ENCODE measurements around the gene KCNK7. TPM values are rescaled to one million over a fixed set of nuclear protein-coding genes. Genes with fewer than 3 reads are reported as not detected.
A peak's percentile ranks its signal among the peaks of the same experiment; 100 is the strongest.

The KCNK7 gene
- total RNA-seq, 1 donor from 2014 or later = 12.0 TPM

DNA sequence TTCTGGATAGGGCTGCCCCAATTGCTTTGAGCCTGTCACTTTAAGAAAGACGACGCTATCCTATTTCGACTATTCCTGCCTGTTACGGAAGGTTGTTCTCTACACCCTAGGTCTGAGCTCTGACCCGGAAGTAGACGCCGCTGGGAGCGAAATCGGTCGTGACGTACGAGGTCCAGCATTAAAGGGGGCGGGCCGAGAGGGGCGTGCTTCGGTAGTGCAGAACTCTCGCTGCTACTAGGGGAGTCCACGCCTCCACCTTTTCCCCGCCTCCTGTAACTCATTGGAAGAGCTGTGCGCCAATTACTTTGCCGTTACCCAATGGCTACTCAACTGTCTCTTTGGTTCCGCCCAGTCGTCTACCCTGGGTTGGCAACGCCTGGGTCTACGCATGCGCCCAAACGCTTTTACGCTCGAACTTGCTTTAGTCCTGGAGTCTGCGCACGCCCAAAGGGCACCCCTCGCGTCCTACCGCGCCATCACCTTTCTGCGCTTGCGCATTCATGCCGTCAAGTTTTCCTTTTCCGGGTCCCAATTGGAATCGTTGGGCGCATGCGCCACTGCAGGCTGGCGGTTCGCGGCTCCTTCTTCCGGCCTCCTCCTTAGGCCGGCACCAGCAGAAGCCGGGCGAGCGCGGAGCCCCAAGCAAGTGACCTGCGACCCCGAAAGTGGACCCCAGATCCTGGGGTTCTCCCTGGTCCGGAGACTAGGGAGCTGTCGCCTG, 19.8 kb upstream of the KCNK7 start, which contains the start of gene PCNX3:
PCNX3 (plus strand) TSS at position 548 of the 721 bp plus-strand sequence. CDS start 536 bp downstream, outside the sequence.
- Histone ChIP-seq H3K36me3 (peaks cover 0 to 29% of the 10 kb centered on the region in 2 donors), H3K4me1 (peaks cover 47% of the 10 kb centered on the region), H3K4me3 (peak within 1 kb of the TSS; percentile 95), H3K9me3 (no peaks in the 10 kb centered on the region), H3K27me3 (no peaks in the 10 kb centered on the region), H3K27ac (peak within 1 kb of the TSS; percentile 90)
- DNase-seq (ENCODE audit: extremely low spot score in 2 of 2) = peak; percentile 100
- intact Hi-C loops (cut with DNase I) = no loop called here
- TF ChIP-seq POLR2AphosphoS5 (IDR thresholded peaks at IDR 0.05; ENCODE audit: insufficient read depth in 1 of 2, low read depth in 1 of 2) = peak; percentile 86 to 99
- peak in 1 of 2 donors; percentile 40 for TF ChIP-seq POLR2A (IDR thresholded peaks at IDR 0.05)
- TF ChIP-seq, protein P1, sequence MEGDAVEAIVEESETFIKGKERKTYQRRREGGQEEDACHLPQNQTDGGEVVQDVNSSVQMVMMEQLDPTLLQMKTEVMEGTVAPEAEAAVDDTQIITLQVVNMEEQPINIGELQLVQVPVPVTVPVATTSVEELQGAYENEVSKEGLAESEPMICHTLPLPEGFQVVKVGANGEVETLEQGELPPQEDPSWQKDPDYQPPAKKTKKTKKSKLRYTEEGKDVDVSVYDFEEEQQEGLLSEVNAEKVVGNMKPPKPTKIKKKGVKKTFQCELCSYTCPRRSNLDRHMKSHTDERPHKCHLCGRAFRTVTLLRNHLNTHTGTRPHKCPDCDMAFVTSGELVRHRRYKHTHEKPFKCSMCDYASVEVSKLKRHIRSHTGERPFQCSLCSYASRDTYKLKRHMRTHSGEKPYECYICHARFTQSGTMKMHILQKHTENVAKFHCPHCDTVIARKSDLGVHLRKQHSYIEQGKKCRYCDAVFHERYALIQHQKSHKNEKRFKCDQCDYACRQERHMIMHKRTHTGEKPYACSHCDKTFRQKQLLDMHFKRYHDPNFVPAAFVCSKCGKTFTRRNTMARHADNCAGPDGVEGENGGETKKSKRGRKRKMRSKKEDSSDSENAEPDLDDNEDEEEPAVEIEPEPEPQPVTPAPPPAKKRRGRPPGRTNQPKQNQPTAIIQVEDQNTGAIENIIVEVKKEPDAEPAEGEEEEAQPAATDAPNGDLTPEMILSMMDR (IDR thresholded peaks at IDR 0.05) = no peak

DNA sequence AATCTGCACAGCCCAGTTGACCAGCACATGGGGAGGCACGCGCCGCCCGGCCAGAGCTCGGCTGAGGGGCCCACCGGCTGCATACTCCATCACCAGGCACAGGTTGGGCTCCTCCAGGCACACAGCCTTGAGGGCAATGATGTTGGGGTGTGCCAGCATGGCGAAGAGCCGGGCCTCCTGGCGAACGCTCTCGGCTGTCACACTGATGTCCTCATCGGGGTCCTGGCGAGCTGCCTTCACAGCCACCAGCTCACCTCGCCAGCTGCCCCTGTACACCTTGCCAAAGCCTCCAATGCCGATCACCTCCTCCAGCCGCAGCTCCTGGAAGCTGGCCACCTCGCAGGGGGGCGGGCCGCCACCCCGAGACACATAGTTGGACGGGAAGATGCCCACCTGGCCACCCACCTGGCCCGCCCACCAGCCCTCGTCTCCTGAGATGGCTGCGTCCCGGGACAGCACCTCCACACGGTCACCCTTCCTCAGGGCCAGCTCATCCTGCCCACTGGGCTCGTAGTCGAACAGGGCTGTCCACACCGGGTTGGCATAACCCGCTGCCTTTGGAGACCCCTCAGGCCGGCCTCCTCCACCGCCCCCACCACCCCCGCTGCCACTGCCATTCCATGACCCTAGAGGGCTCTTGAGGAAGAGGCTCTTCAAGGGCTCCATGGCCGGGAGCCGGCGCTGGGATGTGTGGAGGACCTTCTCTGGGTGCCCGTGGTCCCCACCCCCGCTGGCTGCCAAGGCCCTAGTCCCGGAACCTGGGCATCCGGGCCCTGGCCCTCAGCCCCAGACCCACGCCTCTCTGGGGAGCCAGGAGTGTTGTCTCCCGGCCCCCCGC, 17.7 kb upstream of the KCNK7 start:
- intact Hi-C loops (cut with DNase I) = loop anchor here (5.0 kb wide), 1 partner anchor 41 kb away; the partner anchor contains the start of genes FAM89B and ZNRD2
- Histone ChIP-seq H3K9me3 (no peaks in the 10 kb centered on the region), H3K27me3 (no peaks in the 10 kb centered on the region), H3K4me1 (peaks cover 63% of the 10 kb centered on the region), H3K36me3 (peaks cover 0 to 16% of the 10 kb centered on the region in 2 donors), H3K27ac (peak overlapping the region; percentile 90), H3K4me3 (peak overlapping the region; percentile 72 to 95)
- no peak for DNase-seq (ENCODE audit: extremely low spot score in 2 of 2)
- TF ChIP-seq, protein P1 (IDR thresholded peaks at IDR 0.05) = no peak
- TF ChIP-seq POLR2A (IDR thresholded peaks at IDR 0.05) (no peak), POLR2AphosphoS5 (IDR thresholded peaks at IDR 0.05; ENCODE audit: insufficient read depth in 1 of 2, low read depth in 1 of 2) (no peak)

DNA sequence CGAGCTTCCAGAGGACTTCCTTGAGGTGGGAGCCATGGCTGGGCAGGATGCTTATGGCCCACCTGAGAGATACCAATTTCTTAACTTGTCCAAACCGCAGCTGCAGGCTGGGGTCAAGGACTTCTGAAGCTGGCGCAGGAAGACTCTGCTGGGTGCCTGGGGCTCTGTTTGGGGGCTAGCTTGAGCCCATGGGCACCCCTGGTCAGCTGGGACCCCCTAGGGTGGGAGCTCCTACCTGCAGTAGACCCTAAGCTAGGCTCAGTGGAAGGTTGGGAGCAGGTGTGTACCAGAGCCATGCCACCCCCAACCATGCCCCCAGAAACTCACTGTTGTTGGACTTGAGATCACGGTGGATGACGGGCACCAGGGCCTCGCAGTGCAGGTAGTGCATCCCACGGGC, 17.1 kb upstream of the KCNK7 start:
- Histone ChIP-seq H3K4me3 (peak overlapping the region; percentile 72 to 95), H3K27me3 (no peaks in the 10 kb centered on the region), H3K27ac (peak overlapping the region; percentile 90), H3K4me1 (peaks cover 66% of the 10 kb centered on the region), H3K9me3 (no peaks in the 10 kb centered on the region), H3K36me3 (peaks cover 0 to 10% of the 10 kb centered on the region in 2 donors)
- TF ChIP-seq, protein P1 (IDR thresholded peaks at IDR 0.05) = no peak
- TF ChIP-seq POLR2AphosphoS5 (IDR thresholded peaks at IDR 0.05; ENCODE audit: insufficient read depth in 1 of 2, low read depth in 1 of 2) (no peak), POLR2A (IDR thresholded peaks at IDR 0.05) (no peak)
- no peak for DNase-seq (ENCODE audit: extremely low spot score in 2 of 2)
- intact Hi-C loops (cut with DNase I) = loop anchor here (5.0 kb wide), 1 partner anchor 40 kb away; the partner anchor contains the start of genes FAM89B and ZNRD2

DNA sequence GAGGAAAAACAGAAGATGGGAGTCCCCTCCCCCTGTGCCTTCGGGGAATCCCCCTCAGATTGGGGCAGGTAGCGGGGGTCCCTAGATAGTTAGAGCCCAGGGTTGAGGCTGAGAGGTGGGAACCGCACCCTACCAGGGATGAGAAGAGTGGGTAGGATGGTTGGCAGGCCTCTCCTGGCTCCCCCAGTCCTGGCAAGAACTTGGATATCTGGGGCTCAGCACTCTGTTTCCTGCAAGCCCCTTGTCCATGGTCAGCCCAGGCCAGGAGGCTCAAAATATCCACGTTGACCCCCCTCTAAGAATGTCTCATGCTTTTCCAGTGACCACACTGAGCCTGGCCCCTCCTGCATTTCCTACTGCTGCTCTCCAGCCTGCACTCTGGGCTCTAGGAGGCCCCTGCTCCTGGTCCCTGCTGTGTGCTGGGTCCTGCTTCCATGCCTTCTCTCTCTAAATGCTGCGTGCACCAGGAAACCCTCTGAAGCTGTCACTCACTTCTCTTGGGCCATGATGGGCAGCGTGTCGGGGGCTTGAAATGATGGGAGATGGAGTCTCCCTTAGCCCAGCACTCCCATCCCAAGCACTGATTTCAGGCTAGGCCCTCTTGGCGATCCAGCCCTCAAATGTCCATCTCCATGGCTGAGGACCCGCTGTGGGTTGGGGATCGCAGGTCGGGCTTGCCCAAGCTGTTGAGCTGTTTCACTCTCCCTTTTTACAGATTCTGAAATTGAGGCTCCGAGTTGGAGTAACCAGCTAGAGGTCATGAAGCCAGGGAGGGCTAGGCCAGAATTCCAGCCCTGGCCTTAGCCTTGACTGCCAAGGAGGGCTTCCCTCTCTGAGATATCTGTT, 16.4 kb upstream of the KCNK7 start:
- Histone ChIP-seq H3K9me3 (no peaks in the 10 kb centered on the region), H3K27me3 (no peaks in the 10 kb centered on the region), H3K4me3 (peak overlapping the region; percentile 72 to 95), H3K36me3 (peaks cover 0 to 7% of the 10 kb centered on the region in 2 donors), H3K27ac (peak overlapping the region; percentile 90), H3K4me1 (peaks cover 68% of the 10 kb centered on the region)
- intact Hi-C loops (cut with DNase I) = loop anchor here (5.0 kb wide), 1 partner anchor 40 kb away; the partner anchor contains the start of genes FAM89B and ZNRD2
- TF ChIP-seq, protein P1 (IDR thresholded peaks at IDR 0.05) = no peak
- TF ChIP-seq POLR2A (IDR thresholded peaks at IDR 0.05) (no peak), POLR2AphosphoS5 (IDR thresholded peaks at IDR 0.05; ENCODE audit: insufficient read depth in 1 of 2, low read depth in 1 of 2) (no peak)
- no peak for DNase-seq (ENCODE audit: extremely low spot score in 2 of 2)
